ENCODE measurements around the gene DMD.

The DMD gene

DNA sequence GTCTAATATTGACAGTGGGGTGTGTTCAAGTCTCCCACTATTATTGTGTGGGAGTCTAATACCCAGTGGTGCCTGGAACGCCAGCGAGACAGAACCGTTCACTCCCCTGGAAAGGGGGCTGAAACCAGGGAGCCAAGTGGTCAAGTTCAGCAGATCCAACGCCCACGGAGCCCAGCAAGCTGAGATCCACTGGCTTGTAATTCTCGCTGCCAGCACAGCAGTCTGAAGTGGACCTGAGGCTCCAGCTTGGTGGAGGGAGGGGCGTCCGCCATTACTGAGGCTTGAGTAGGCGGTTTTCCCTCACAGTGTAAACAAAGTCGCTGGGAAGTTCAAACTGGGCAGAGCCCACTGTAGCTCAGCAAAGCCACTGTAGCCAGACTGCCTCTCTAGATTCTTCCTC lies 407.3 kb downstream of the DMD start:
- no peaks in the 10 kb centered on the region for H4K20me1 ChIP-seq (ENCODE audit: insufficient read depth, low read length, poor library complexity, severe bottlenecking)
- no peak overlapping the region for H3K4me2 ChIP-seq (ENCODE audit: low read depth, low read length, poor library complexity, severe bottlenecking)
- H3K9ac ChIP-seq (ENCODE audit: low read depth, low read length, poor library complexity, severe bottlenecking), result no peak overlapping the region
- no peak overlapping the region for H2AFZ ChIP-seq (ENCODE audit: low read length)
- TF ChIP-seq EZH2phosphoT487 (IDR thresholded peaks at IDR 0.05; ENCODE audit: borderline replicate concordance), result no peak
- TF ChIP-seq, protein P1, sequence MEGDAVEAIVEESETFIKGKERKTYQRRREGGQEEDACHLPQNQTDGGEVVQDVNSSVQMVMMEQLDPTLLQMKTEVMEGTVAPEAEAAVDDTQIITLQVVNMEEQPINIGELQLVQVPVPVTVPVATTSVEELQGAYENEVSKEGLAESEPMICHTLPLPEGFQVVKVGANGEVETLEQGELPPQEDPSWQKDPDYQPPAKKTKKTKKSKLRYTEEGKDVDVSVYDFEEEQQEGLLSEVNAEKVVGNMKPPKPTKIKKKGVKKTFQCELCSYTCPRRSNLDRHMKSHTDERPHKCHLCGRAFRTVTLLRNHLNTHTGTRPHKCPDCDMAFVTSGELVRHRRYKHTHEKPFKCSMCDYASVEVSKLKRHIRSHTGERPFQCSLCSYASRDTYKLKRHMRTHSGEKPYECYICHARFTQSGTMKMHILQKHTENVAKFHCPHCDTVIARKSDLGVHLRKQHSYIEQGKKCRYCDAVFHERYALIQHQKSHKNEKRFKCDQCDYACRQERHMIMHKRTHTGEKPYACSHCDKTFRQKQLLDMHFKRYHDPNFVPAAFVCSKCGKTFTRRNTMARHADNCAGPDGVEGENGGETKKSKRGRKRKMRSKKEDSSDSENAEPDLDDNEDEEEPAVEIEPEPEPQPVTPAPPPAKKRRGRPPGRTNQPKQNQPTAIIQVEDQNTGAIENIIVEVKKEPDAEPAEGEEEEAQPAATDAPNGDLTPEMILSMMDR (conservative IDR thresholded peaks at IDR 0.05; ENCODE audit: low read length), result no peak
- H3K9me3 ChIP-seq (ENCODE audit: insufficient read depth, low read depth, low read length), result no peaks in the 10 kb centered on the region
- H3K9me2 ChIP-seq (replicated peaks; ENCODE audit: low read depth, low read length), result no peaks in the 10 kb centered on the region
- H3K4me1 ChIP-seq (ENCODE audit: insufficient read depth, low read length, poor library complexity, severe bottlenecking), result no peaks in the 10 kb centered on the region
- H3K27me3 ChIP-seq (ENCODE audit: insufficient read depth, low read length, poor library complexity, severe bottlenecking), result no peaks in the 10 kb centered on the region
- no peaks in the 10 kb centered on the region for H3K79me2 ChIP-seq (ENCODE audit: insufficient read depth, low read length)
- no peaks in the 10 kb centered on the region for H3K36me3 ChIP-seq (ENCODE audit: insufficient read depth, low read length)
- no peak overlapping the region for H3K4me3 ChIP-seq (ENCODE audit: low read length, poor library complexity, severe bottlenecking)
- H3F3A ChIP-seq (ENCODE audit: low read depth), result no peaks in the 10 kb centered on the region

DNA sequence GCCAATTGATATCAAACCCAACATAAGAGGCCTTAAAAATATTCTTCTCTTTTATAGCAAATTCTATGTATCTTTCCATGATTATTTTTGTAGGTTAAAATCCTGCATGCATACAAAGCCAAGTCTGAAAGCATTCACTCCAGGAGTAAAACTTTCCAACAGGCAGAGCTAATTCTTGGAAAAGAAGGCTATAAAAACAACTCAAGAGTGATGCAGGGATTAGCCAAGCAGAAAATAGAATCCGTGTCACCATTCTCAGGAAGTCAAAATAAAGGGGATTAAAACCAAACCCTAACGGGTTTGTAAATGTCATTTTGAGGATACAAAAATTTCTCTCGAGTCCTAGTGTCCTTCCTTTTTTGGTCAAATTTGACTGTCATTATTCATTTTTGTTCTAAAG lies 412.4 kb downstream of the DMD start:
- no peaks in the 10 kb centered on the region for H3K36me3 ChIP-seq (ENCODE audit: insufficient read depth, low read length)
- H3K27me3 ChIP-seq (ENCODE audit: insufficient read depth, low read length, poor library complexity, severe bottlenecking), result no peaks in the 10 kb centered on the region

DNA sequence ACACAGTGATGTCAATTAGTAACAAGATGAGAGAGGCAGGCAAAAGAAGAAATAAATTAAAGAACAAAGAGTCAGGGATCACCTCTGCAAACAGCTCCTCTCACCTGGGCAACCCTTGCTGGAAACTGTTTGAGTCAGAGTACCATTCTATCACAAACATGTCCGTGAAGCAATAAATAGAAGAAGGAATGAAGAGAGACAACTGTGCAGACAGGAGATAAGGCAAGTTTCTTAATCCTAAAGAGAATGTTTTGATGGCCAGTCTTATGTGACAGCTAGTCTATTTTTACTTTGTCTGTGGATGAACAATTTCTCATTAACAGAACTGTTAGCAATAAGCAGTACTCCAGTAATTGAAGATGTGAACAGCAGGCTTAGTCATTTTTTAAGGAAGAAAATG lies 422.4 kb downstream of the DMD start:
- H3K79me2 ChIP-seq (ENCODE audit: insufficient read depth, low read length), result no peaks in the 10 kb centered on the region
- no peaks in the 10 kb centered on the region for H3K9me2 ChIP-seq (replicated peaks; ENCODE audit: low read depth, low read length)
- H3K4me2 ChIP-seq (ENCODE audit: low read depth, low read length, poor library complexity, severe bottlenecking), result no peak overlapping the region
- H4K20me1 ChIP-seq (ENCODE audit: insufficient read depth, low read length, poor library complexity, severe bottlenecking), result no peaks in the 10 kb centered on the region
- H3K4me1 ChIP-seq (ENCODE audit: insufficient read depth, low read length, poor library complexity, severe bottlenecking), result no peaks in the 10 kb centered on the region
- no peaks in the 10 kb centered on the region for H3K9me3 ChIP-seq (ENCODE audit: insufficient read depth, low read depth, low read length)
- H3K4me3 ChIP-seq (ENCODE audit: low read length, poor library complexity, severe bottlenecking), result no peak overlapping the region
- H3K9ac ChIP-seq (ENCODE audit: low read depth, low read length, poor library complexity, severe bottlenecking), result no peak overlapping the region
- H3K36me3 ChIP-seq (ENCODE audit: insufficient read depth, low read length), result no peaks in the 10 kb centered on the region
- no peaks in the 10 kb centered on the region for H3F3A ChIP-seq (ENCODE audit: low read depth)
- no peaks in the 10 kb centered on the region for H3K27me3 ChIP-seq (ENCODE audit: insufficient read depth, low read length, poor library complexity, severe bottlenecking)
- no peak overlapping the region for H2AFZ ChIP-seq (ENCODE audit: low read length)
- TF ChIP-seq, protein P1 (conservative IDR thresholded peaks at IDR 0.05; ENCODE audit: low read length), result no peak
- no peak for TF ChIP-seq EZH2phosphoT487 (IDR thresholded peaks at IDR 0.05; ENCODE audit: borderline replicate concordance)

More for the DNA sequence above, 412.4 kb downstream of the DMD start:
- Histone ChIP-seq H3K79me2 (ENCODE audit: insufficient read depth, low read length) (no peaks in the 10 kb centered on the region), H3K4me1 (ENCODE audit: insufficient read depth, low read length, poor library complexity, severe bottlenecking) (no peaks in the 10 kb centered on the region), H3F3A (ENCODE audit: low read depth) (no peaks in the 10 kb centered on the region), H3K9me2 (replicated peaks; ENCODE audit: low read depth, low read length) (no peaks in the 10 kb centered on the region), H2AFZ (ENCODE audit: low read length) (no peak overlapping the region), H3K9ac (ENCODE audit: low read depth, low read length, poor library complexity, severe bottlenecking) (no peak overlapping the region), H3K4me3 (ENCODE audit: low read length, poor library complexity, severe bottlenecking) (no peak overlapping the region), H3K9me3 (ENCODE audit: insufficient read depth, low read depth, low read length) (no peaks in the 10 kb centered on the region), H4K20me1 (ENCODE audit: insufficient read depth, low read length, poor library complexity, severe bottlenecking) (no peaks in the 10 kb centered on the region), H3K4me2 (ENCODE audit: low read depth, low read length, poor library complexity, severe bottlenecking) (no peak overlapping the region)
- TF ChIP-seq EZH2phosphoT487 (IDR thresholded peaks at IDR 0.05; ENCODE audit: borderline replicate concordance), result no peak
- TF ChIP-seq, protein P1 (conservative IDR thresholded peaks at IDR 0.05; ENCODE audit: low read length), result no peak
